MM.1S (cell line): ENCODE results near the gene STK32A.

Experiments used
- DNase-seq: peaks from one replicate; pipeline ENCODE4 v3.0.0-alpha.2; 2015
- H2AFZ ChIP-seq: fragments of 300-600 bp; sonication (generic); 2 replicates; pipeline ENCODE4 v1.6.0; 2016; ENCODE audit warnings: antibody characterized with exemption, low read length
- H3F3A ChIP-seq: fragments of 300-600 bp; sonication (generic); 2 replicates; pipeline ENCODE4 v1.6.1; 2016; ENCODE audit warnings: mild to moderate bottlenecking, antibody characterized with exemption, low read length, moderate library complexity, mixed read lengths; ENCODE audit not compliant: insufficient read depth
- H3K27ac ChIP-seq: fragments of 300-600 bp; sonication (generic); 2 replicates; pipeline ENCODE4 v1.5.1; 2016; ENCODE audit warnings: mild to moderate bottlenecking, low read length
- H3K27me3 ChIP-seq: fragments of 300-600 bp; sonication (generic); replicated peaks from 2 replicates; pipeline ENCODE4 v1.6.0; 2016; ENCODE audit warnings: low read length; ENCODE audit not compliant: insufficient read depth
- H3K36me3 ChIP-seq: fragments of 300-600 bp; sonication (generic); replicated peaks from 2 replicates; pipeline ENCODE4 v1.6.1; 2016; ENCODE audit warnings: mild to moderate bottlenecking, low read length, mixed read lengths; ENCODE audit not compliant: insufficient read depth
- H3K4me1 ChIP-seq: fragments of 300-600 bp; sonication (generic); 2 replicates; pipeline ENCODE4 v1.6.1; 2016; ENCODE audit warnings: low read length, mixed read lengths
- H3K4me2 ChIP-seq: fragments of 300-600 bp; sonication (generic); 2 replicates; pipeline ENCODE4 v1.6.0; 2016; ENCODE audit warnings: low read depth, low read length
- H3K4me3 ChIP-seq: fragments of 300-600 bp; sonication (generic); 2 replicates; pipeline ENCODE4 v1.5.1; 2016; ENCODE audit warnings: low read length, mixed read lengths
- H3K79me2 ChIP-seq: fragments of 300-600 bp; sonication (generic); 2 replicates; pipeline ENCODE4 v1.6.1; 2016; ENCODE audit warnings: mixed run types, low read length, mixed read lengths
- H3K9ac ChIP-seq: fragments of 300-600 bp; sonication (generic); 2 replicates; pipeline ENCODE4 v1.6.1; 2016; ENCODE audit warnings: low read length, mixed read lengths
- H3K9me2 ChIP-seq: fragments of 300-600 bp; sonication (generic); replicated peaks from 2 replicates; pipeline ENCODE4 v1.6.1; 2016; ENCODE audit warnings: mild to moderate bottlenecking, low read length, mixed read lengths; ENCODE audit not compliant: insufficient read depth
- H3K9me3 ChIP-seq: fragments of 300-600 bp; sonication (generic); replicated peaks from 2 replicates; pipeline ENCODE4 v1.6.1; 2016; ENCODE audit warnings: mild to moderate bottlenecking, low read length, mixed read lengths; ENCODE audit not compliant: insufficient read depth
- H4K20me1 ChIP-seq: fragments of 300-600 bp; sonication (generic); 2 replicates; pipeline ENCODE4 v1.6.1; 2016; ENCODE audit warnings: mild to moderate bottlenecking, low read length, moderate library complexity, mixed read lengths; ENCODE audit not compliant: insufficient read depth
- CTCF ChIP-seq: fragments of 300-600 bp; sonication (generic); IDR thresholded peaks from 2 replicates; pipeline ENCODE4 v1.5.1; 2016; ENCODE audit warnings: antibody characterized with exemption, low read length, mixed read lengths
- EZH2 ChIP-seq: fragments of 300-600 bp; sonication (generic); optimal IDR thresholded peaks from 2 replicates; pipeline ENCODE3; 2017; ENCODE audit warnings: low read depth, mild to moderate bottlenecking, antibody characterized with exemption, low read length, mixed read lengths
- EZH2phosphoT487 ChIP-seq: fragments of 300-600 bp; sonication (generic); IDR thresholded peaks from 2 replicates; pipeline ENCODE4 v1.6.1; 2018; ENCODE audit warnings: antibody characterized with exemption, low read length

STK32A gene

GRCh38 chr5:147384346-147385193, 149.7 kb downstream of the STK32A start:
- no peak overlapping the region for H2AFZ ChIP-seq
- no peaks in the 10 kb centered on the region for H3K36me3 ChIP-seq
- H3K79me2 ChIP-seq = no peaks in the 10 kb centered on the region
- 0 out of 2 replicates have a peak, but pooled peaks cover 3% of the 10 kb centered on the region for H3F3A ChIP-seq
- H3K27me3 ChIP-seq = no peaks in the 10 kb centered on the region
- H3K4me2 ChIP-seq = no peak overlapping the region
- DNase-seq = no peak
- H3K27ac ChIP-seq = no peak overlapping the region
- H4K20me1 ChIP-seq = no peaks in the 10 kb centered on the region
- H3K4me1 ChIP-seq = peaks cover 13% of the 10 kb centered on the region
- H3K9me2 ChIP-seq = no peaks in the 10 kb centered on the region; the same call in 1 of the 2 replicates
- H3K4me3 ChIP-seq = no peak overlapping the region
- no peak overlapping the region for H3K9ac ChIP-seq
- no peaks in the 10 kb centered on the region for H3K9me3 ChIP-seq
- TF ChIP-seq EZH2phosphoT487 (no peak), CTCF (no peak), EZH2 (no peak)

- Histone ChIP-seq H4K20me1 (no peaks in the 10 kb centered on the region), H3K9ac (no peak overlapping the region), H3F3A (0 out of 2 replicates have a peak, but pooled peaks cover 3% of the 10 kb centered on the region), H3K79me2 (no peaks in the 10 kb centered on the region), H3K27me3 (no peaks in the 10 kb centered on the region), H3K27ac (no peak overlapping the region), H2AFZ (no peak overlapping the region), H3K4me1 (peaks cover 13% of the 10 kb centered on the region), H3K36me3 (no peaks in the 10 kb centered on the region), H3K4me2 (no peak overlapping the region), H3K9me2 (no peaks in the 10 kb centered on the region; the same call in 1 of the 2 replicates), H3K9me3 (no peaks in the 10 kb centered on the region), H3K4me3 (no peak overlapping the region)
- no peak for DNase-seq
- TF ChIP-seq EZH2phosphoT487 = no peak
- no peak for TF ChIP-seq CTCF
- no peak for TF ChIP-seq EZH2
Measured at GRCh38 chr5:147387109-147387508, 152.3 kb downstream of the STK32A start.

- no peaks in the 10 kb centered on the region for H3K9me3 ChIP-seq
- DNase-seq = peak; percentile 31
- 0 out of 2 replicates have a peak, but pooled peaks cover 3% of the 10 kb centered on the region for H3F3A ChIP-seq
- H3K79me2 ChIP-seq = no peaks in the 10 kb centered on the region
- H2AFZ ChIP-seq = no peak overlapping the region
- H3K36me3 ChIP-seq = no peaks in the 10 kb centered on the region
- no peak overlapping the region for H3K9ac ChIP-seq
- no peaks in the 10 kb centered on the region for H4K20me1 ChIP-seq
- no peaks in the 10 kb centered on the region; the same call in 1 of the 2 replicates for H3K9me2 ChIP-seq
- peaks cover 13% of the 10 kb centered on the region for H3K4me1 ChIP-seq
- no peak overlapping the region; the same call in 1 of the 2 replicates for H3K27ac ChIP-seq
- no peak overlapping the region for H3K4me3 ChIP-seq
- no peaks in the 10 kb centered on the region for H3K27me3 ChIP-seq
- H3K4me2 ChIP-seq = 0 out of 2 replicates have a peak overlapping the region, but pooled peaks have one; percentile 1
- TF ChIP-seq EZH2 = no peak
- no peak for TF ChIP-seq EZH2phosphoT487
- no peak for TF ChIP-seq CTCF
Measured at GRCh38 chr5:147388184-147389108, 153.6 kb downstream of the STK32A start.
